ENCODE data around the gene C2CD4C.

- TF ChIP-seq CTCF (IDR thresholded peaks at IDR 0.05; ENCODE audit: low read depth, low read length), result no peak
- TF ChIP-seq EZH2phosphoT487 (IDR thresholded peaks at IDR 0.05; ENCODE audit: low read depth), result no peak
Observed at GRCh38 chr19:407511-408440, 1.2 kb downstream of the C2CD4C start.

Data from OCI-LY3 (cell line).